SK-N-MC (cell line): ENCODE results near the gene HSPA8.

Experiments
- DNase-seq: peaks from one replicate; pipeline ENCODE4 v3.0.0-alpha.2; 2011; ENCODE audit warnings: low read depth, low spot score
- H3K27ac ChIP-seq: fragments of 200-600 bp; sonication (generic); 2 replicates; pipeline ENCODE4 v1.5.1; 2016; ENCODE audit warnings: mixed run types
- H3K36me3 ChIP-seq: fragments of 200-600 bp; sonication (generic); 2 replicates; pipeline ENCODE4 v1.6.1; 2017; ENCODE audit warnings: antibody characterized with exemption, low read length, mixed read lengths; ENCODE audit not compliant: insufficient read depth
- H3K4me3 ChIP-seq: fragments of 200-600 bp; sonication (generic); 2 replicates; pipeline ENCODE4 v1.5.1; 2016
- H3K9ac ChIP-seq: fragments of 200-600 bp; sonication (generic); 2 replicates; pipeline ENCODE4 v1.8.0; 2017; ENCODE audit warnings: mixed run types, mixed read lengths; ENCODE audit not compliant: insufficient read length
- H3K9me3 ChIP-seq: fragments of 200-600 bp; sonication (generic); 2 replicates; pipeline ENCODE4 v1.6.1; 2017; ENCODE audit warnings: low read depth, mild to moderate bottlenecking, antibody characterized with exemption, low read length, moderate library complexity, mixed read lengths
- EZH2 ChIP-seq: fragments of 200-600 bp; sonication (generic); IDR thresholded peaks from one replicate; pipeline ENCODE4 v1.6.1; 2017; ENCODE audit warnings: antibody characterized with exemption
- FOXP2 ChIP-seq: optimal IDR thresholded peaks from 2 replicates; pipeline ENCODE3; 2011; ENCODE audit warnings: mild to moderate bottlenecking, moderate library complexity; ENCODE audit not compliant: insufficient read depth; ENCODE audit errors: extremely low read length, control extremely low read depth
- POLR2AphosphoS5 ChIP-seq: IDR thresholded peaks from 2 replicates; pipeline ENCODE4 v1.6.1; 2012; ENCODE audit warnings: mild to moderate bottlenecking, low read depth, low read length, borderline replicate concordance

HSPA8 gene

DNA sequence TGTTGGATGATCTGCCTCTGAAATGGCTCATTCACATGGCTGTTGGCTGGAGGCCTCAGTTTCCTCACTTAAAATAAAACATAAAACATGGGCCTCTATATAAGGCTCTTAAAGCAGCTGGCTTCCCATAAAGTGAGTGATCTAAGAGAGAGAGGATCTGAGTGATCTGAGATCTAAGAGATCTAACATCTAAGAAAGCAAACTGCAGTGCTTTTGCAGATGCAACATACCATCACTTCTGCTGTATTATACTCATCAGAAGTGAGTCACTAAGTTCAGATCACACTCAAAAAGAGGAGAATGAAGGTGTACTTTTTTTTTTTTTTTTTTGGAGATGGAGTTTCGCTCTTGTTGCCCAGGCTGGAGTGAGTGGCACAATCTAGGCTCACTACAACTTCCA, 18.1 kb upstream of the HSPA8 start:
- H3K4me3 ChIP-seq = no peak overlapping the region
- H3K36me3 ChIP-seq = peaks cover 69% of the 10 kb centered on the region
- TF ChIP-seq POLR2AphosphoS5 = no peak
- TF ChIP-seq EZH2 = no peak
- TF ChIP-seq FOXP2 = no peak
- DNase-seq = no peak
- H3K9me3 ChIP-seq = no peaks in the 10 kb centered on the region
- H3K9ac ChIP-seq = no peak overlapping the region
- no peak overlapping the region for H3K27ac ChIP-seq

DNA sequence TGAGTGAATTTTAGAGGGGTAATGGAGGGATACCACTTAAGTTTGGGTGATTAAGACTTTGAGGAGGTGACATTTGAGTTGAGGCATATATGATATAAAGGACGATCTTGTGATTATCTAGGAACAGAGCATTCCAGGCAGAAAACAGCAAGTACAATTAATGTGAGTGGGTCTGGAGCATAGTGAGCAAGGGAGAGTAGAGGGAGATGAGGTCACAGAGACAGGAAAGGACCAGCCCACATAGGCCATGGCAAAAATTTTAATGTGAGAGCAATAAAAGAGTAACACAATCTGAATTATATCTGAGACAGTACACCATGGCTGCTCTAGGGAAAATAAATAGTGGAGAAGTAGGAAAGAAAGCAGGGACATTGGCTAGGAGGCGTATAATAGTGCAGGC, 14.5 kb upstream of the HSPA8 start:
- Histone ChIP-seq H3K36me3 (peaks cover 66% of the 10 kb centered on the region), H3K9ac (no peak overlapping the region), H3K27ac (no peak overlapping the region), H3K9me3 (no peaks in the 10 kb centered on the region), H3K4me3 (no peak overlapping the region)
- TF ChIP-seq FOXP2 (no peak), EZH2 (no peak), POLR2AphosphoS5 (no peak)
- DNase-seq = no peak

DNA sequence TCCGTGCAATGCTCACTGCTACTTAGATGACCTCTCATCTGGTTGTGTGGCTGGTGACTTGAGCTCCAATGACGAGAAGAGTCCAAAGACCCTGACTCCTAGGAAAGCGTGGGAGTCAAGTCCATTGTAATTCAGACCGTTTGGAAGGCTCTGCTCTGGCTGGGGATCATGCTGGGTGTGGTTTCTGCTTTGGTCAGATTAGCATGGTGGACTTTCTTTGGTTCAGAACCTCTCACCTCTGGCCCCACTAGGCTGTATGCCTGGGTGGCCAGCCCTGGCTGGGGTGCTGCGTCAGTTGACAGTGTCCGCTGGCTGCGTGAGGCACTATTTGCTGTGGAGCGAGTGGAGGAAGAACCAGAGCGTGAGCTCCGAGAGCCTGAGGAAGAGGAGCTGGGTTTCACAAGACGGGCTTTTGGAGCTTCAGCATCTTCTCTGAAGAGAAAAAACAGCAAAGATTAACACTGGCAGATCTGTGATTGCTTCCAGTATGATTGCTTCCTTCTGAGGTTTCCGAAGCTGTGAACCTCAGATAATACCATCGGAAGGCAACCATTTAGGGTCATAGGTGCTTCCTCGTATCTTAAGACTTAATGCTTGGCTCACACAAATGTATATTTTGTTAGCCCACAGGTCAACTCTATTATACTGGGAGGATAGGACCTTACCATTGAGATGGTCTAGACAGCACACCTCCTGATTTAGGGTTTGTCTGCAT, 11.6 kb upstream of the HSPA8 start:
- Histone ChIP-seq H3K9ac (no peak overlapping the region), H3K9me3 (no peaks in the 10 kb centered on the region), H3K27ac (no peak overlapping the region), H3K36me3 (peaks cover 46% of the 10 kb centered on the region), H3K4me3 (no peak overlapping the region)
- no peak for TF ChIP-seq EZH2
- TF ChIP-seq POLR2AphosphoS5 = no peak
- TF ChIP-seq FOXP2 = no peak
- DNase-seq = no peak

DNA sequence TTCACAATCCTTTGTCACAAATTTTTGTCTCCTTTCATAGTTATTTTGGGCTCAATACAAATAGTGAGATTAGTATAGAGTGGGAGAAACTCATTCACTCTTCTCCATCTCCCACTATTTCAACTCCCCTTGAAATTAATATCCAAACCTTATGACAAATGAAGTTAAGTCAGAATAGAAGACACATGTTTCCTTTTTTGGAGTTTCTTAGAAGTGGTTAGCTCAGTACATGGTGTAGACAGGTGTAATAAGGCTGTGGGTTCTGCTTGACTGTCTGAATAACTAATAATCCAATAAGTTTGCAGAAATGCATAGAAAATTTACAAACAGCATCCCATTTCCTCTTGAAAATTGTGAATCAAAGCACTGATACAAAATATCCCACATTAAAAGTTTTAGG, 10.8 kb upstream of the HSPA8 start:
- Histone ChIP-seq H3K9ac (no peak overlapping the region), H3K27ac (no peak overlapping the region), H3K9me3 (no peaks in the 10 kb centered on the region), H3K36me3 (peaks cover 46% of the 10 kb centered on the region), H3K4me3 (no peak overlapping the region)
- DNase-seq = no peak
- no peak for TF ChIP-seq EZH2
- TF ChIP-seq FOXP2 = no peak
- no peak for TF ChIP-seq POLR2AphosphoS5

DNA sequence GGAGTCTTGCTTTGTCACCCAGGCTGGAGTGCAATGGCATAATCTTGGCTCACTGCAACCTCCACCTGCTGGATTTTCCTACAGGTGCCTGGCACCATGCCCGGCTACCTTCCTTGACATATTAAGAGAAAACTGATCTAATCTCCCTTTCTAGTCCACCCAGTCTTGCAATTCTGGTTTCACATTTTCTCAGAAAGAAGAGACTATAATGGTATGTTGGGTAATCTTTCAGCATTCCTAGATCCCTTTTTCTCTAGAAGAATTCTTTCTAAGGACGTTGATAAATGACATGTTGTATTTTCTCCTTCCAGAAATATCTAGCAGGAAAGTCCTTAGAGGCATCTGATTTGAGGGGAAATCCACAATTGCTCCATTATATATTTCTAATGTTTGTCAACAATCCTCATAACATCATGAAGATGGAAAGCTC, 10.4 kb upstream of the HSPA8 start:
- peaks cover 42% of the 10 kb centered on the region for H3K36me3 ChIP-seq
- TF ChIP-seq FOXP2 (no peak), EZH2 (no peak), POLR2AphosphoS5 (no peak)
- H3K9ac ChIP-seq = no peak overlapping the region
- H3K27ac ChIP-seq = no peak overlapping the region
- no peaks in the 10 kb centered on the region for H3K9me3 ChIP-seq
- no peak for DNase-seq
- no peak overlapping the region for H3K4me3 ChIP-seq

DNA sequence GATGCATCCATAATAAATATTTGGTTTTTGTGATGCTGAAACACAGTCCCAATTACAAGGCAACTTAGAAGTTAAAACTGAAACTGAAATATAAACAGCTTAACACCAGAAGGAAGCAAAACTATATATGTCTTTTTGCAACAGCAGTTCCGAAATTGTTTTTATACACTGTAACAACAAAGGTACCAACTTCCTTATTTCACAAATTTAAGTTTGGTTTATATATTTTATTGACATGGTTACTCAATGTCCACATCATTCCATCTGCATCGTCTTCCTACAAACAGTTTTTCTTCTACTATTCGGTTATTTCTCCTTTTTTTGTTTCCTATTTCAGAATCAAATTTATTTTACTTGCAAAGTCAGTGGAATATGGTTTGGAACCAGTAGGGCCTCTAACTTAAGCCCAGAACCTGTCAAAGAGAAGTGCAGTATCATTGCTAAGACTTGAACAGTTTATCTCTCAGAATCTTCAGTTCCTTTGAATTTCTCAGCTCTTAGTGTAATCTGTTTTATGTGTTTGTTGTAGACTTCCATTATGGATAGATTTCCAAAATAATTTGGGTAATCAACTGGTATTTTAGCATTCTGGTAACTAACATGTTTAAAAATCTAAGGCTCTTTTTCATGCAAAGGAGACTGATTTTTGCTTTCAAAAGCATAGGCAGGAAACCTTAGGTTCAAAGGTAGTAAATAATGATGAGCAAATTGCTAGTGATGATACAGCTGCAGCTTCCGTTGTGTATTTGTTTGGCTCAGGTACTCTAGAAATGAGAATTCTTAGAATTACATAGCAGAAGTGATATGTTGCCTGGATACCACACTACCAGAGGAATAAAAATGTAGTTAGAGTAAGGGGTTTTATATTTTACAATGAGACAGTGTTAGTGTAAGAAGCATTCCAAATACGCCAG, 8.2 kb upstream of the HSPA8 start:
- no peak for TF ChIP-seq EZH2
- no peak for TF ChIP-seq FOXP2
- TF ChIP-seq POLR2AphosphoS5 = no peak
- Histone ChIP-seq H3K4me3 (no peak overlapping the region), H3K36me3 (peaks cover 33% of the 10 kb centered on the region), H3K27ac (peak overlapping the region; percentile 69), H3K9ac (peak overlapping the region; percentile 38), H3K9me3 (no peaks in the 10 kb centered on the region)
- DNase-seq = no peak

DNA sequence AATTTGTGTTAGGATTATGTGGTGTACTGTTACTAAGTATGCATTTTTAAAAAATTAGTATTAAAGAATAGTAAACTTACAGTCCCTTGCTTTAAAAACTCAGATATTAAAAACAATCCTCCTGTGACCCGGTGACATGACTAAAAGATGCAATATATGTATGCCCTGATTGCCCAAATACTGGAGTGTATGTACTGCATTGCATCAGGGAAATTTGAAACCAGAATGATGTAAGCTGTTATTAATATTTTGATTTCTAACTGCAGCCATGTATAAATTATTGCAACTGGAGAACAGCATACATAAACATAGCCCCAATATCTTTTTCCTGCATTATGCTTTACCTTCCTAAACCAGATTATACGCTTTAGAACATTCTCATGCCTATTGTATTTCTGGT, 3.7 kb upstream of the HSPA8 start:
- Histone ChIP-seq H3K36me3 (peaks cover 17% of the 10 kb centered on the region), H3K27ac (peak overlapping the region; percentile 99), H3K9me3 (no peaks in the 10 kb centered on the region), H3K9ac (peak overlapping the region; percentile 77), H3K4me3 (no peak overlapping the region)
- no peak for DNase-seq
- TF ChIP-seq FOXP2 (no peak), POLR2AphosphoS5 (peak; percentile 29; the same call in 1 of the 2 replicates)

DNA sequence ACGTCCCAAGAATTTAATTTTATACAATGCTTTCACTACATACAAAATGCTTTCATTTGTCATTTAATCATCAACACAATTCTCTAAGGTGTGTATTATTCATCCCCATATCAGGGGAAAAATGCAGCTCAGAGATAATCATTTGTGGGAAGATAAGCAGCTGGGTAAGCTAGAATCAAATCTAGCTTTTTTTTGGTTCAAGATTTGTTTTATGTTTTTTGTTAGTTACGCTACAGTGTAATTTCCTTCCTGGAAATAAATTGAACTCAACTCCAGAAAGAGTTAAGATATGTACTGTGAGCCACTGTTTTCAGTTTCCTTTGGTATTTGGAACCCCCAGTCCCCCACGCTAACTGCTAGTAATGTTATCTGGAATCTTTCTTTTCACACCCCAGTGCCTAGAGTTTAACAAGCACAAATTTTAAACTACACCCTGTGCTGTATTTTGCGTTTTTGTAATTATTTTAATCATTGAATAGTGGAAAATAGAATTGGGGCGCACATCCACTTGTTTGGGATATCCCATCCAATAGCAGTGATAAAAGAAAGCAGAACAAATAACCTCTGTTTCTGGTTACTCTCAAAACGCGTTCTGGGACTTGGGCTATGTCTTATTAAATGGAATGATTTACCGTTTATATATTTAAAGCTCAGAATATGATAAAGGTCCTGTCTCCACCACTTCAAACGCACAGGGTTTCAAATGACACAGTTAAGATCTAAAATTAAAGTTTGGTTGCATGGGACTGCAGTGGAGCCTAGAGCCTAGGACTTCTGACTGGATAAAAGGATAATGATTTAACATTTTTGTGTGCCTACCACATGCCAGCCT, 2.1 kb upstream of the HSPA8 start:
- Histone ChIP-seq H3K9me3 (no peaks in the 10 kb centered on the region), H3K36me3 (peaks cover 28% of the 10 kb centered on the region), H3K9ac (peak overlapping the region; percentile 100), H3K27ac (peak overlapping the region; percentile 99), H3K4me3 (peak overlapping the region; percentile 100)
- no peak for DNase-seq
- TF ChIP-seq FOXP2 = no peak
- TF ChIP-seq EZH2 = no peak
